Ovary (tissue), 9 donors: ENCODE results near the gene SORL1. TPM values are rescaled to one million over a fixed set of nuclear protein-coding genes. Genes with fewer than 3 reads are reported as not detected.

ENCODE experiments used
- DNase-seq, 5 donors: peaks; one replicate each; pipeline ENCODE4 v3.0.0-alpha.2; 2019 to 2020
- H3K27ac ChIP-seq, 2 donors: fragments of 200-600 bp; one replicate each; pipeline versions ENCODE4 v1.5.1 to v1.8.0; 2019 to 2022
- H3K27me3 ChIP-seq: fragments of 200-600 bp; one replicate; pipeline ENCODE4 v1.8.0; 2022
- H3K36me3 ChIP-seq: fragments of 200-600 bp; sonication (generic); one replicate; pipeline ENCODE4 v1.5.1; 2019
- H3K4me1 ChIP-seq: one replicate; pipeline ENCODE4 v1.8.1; 2013; ENCODE audit warnings: mild to moderate bottlenecking, moderate library complexity; ENCODE audit not compliant: insufficient read depth
- H3K4me3 ChIP-seq: fragments of 200-600 bp; sonication (generic); one replicate; pipeline ENCODE4 v1.5.1; 2017
- H3K9me3 ChIP-seq, 2 donors: fragments of 200-600 bp in 1 of 2; sonication (generic) in 1 of 2; one replicate each; pipeline versions ENCODE4 v1.5.1 to v1.8.1; 2013 to 2019; ENCODE audit warnings: mild to moderate bottlenecking in 1 of 2, moderate library complexity in 1 of 2
- CTCF ChIP-seq, 3 donors: fragments of 450-650 bp in 2 of 3; fragments of 200-600 bp in 1 of 3; IDR thresholded peaks; one replicate each; pipeline versions ENCODE4 v1.5.1 to v1.8.0; 2016 to 2022; ENCODE audit warnings: antibody characterized with exemption in 3 of 3, mild to moderate bottlenecking in 1 of 3
- EP300 ChIP-seq: sonication (generic); formaldehyde crosslinking; IDR thresholded peaks from one replicate; pipeline ENCODE4 v1.6.1; 2017; ENCODE audit warnings: antibody characterized with exemption
- POLR2A ChIP-seq: fragments of 450-650 bp; IDR thresholded peaks from one replicate; pipeline ENCODE4 v1.6.1; 2017; ENCODE audit warnings: antibody characterized with exemption, mild to moderate bottlenecking, moderate library complexity
- WGBS, 3 donors: extraction: QIAGEN DNeasy Blood & Tissue Kit in 1 of 3; methylation state at CpG; one replicate each; pipeline versions ENCODE4 v1.1.5 to v1.1.7; 2013 to 2017; 5-methylcytosine and 5-hydroxymethylcytosine counted together
- intact Hi-C, 4 donors: fragments of 100-400 bp; cut with DNase I; formaldehyde crosslinking; loops; one replicate each; pipeline versions ENCODE4 v1.11.0 to v1.15.1; 2022 to 2023
- polyA plus RNA-seq, 2 donors: library from polyadenylated mRNA; stranded (reverse); fragments of 200-250 nt in 1 of 2; fragments of 350-450 nt in 1 of 2; fragmentation: Illumina TruSeq in 1 of 2; extraction: RNeasy Lipid Tissue Mini Kit (QIAGEN cat#74804) in 1 of 2; gene quantifications; one replicate each; pipeline ENCODE4 v1.2.3, GENCODE V29; 2013 to 2014
- total RNA-seq, 7 donors: library from RNA; depleted of rRNA in 2 of 7; stranded (reverse); fragments of >200 nt in 2 of 7; fragmentation: NEBNext Ultra II Directional in 3 of 7; extraction: Animal tissue kit (Norgen Biotek cat#: 25700) in 3 of 7; gene quantifications; one replicate each; pipeline versions ENCODE4 v1.1.0 to v1.2.4, GENCODE V29; 2016 to 2023
- donor health status: DM: no; HTN: no; CAD: no; lungs with moderate emphysema.
- donor health status: DM: no; HTN: no; CAD: no.
- donor health status: Bipolar disorder and iron deficiency.
- donor health status: DM: yes; HTN: yes; CAD: no.
- donor health status: DM: no; HTN: no; CAD: no.
- donor health status: DM: yes; HTN: yes; CAD: no.

SORL1 gene
- total and polyA plus RNA-seq, 9 donors = 2.9 to 64.5 (median 23.4) TPM

- no peak for DNase-seq
- 45 to 81% (median 73%) methylated on average over 1 of the region's 1 CpG for WGBS, 3 donors
- Histone ChIP-seq H3K4me3 (no peak overlapping the region), H3K27ac (no peak overlapping the region), H3K4me1 (no peaks in the 10 kb centered on the region), H3K36me3 (no peaks in the 10 kb centered on the region), H3K27me3 (no peaks in the 10 kb centered on the region), H3K9me3 (no peaks in the 10 kb centered on the region)
- intact Hi-C loops = loop anchor here in 3 of 4 donors (10.0 kb wide), 3 partner anchors 83 to 213 kb away; partner anchors contain the start of genes SORL1 (in 1 of the 3) and SORL1-AS1 (in 1 of the 3)
- TF ChIP-seq EP300 (no peak), CTCF (IDR thresholded peaks at IDR 0.05) (no peak), POLR2A (no peak)
These were observed 85.9 kb downstream of the SORL1 start for GRCh38 chr11:121538054-121538453.

GRCh38 chr11:121539000-121539399 is 86.9 kb downstream of the SORL1 start:
- intact Hi-C loops = loop anchor here in 3 of 4 donors (10.0 kb wide), 3 partner anchors 84 to 214 kb away; partner anchors contain the start of genes SORL1 (in 1 of the 3) and SORL1-AS1 (in 1 of the 3)
- no peaks in the 10 kb centered on the region for H3K27me3 ChIP-seq
- DNase-seq = no peak
- WGBS, 3 donors = 47 to 59% (median 48%) methylated on average over 5 of the region's 5 CpGs
- no peak overlapping the region for H3K4me3 ChIP-seq
- H3K36me3 ChIP-seq = no peaks in the 10 kb centered on the region
- no peak overlapping the region for H3K27ac ChIP-seq
- H3K4me1 ChIP-seq = no peaks in the 10 kb centered on the region
- TF ChIP-seq CTCF (IDR thresholded peaks at IDR 0.05) (no peak), EP300 (no peak), POLR2A (no peak)
- no peaks in the 10 kb centered on the region for H3K9me3 ChIP-seq

- Histone ChIP-seq H3K9me3 (no peaks in the 10 kb centered on the region), H3K27me3 (no peaks in the 10 kb centered on the region), H3K36me3 (no peaks in the 10 kb centered on the region), H3K4me3 (no peak overlapping the region), H3K27ac (no peak overlapping the region), H3K4me1 (no peaks in the 10 kb centered on the region)
- intact Hi-C loops = no loop called here
- no peak for DNase-seq
- 85 to 93% (median 90%) methylated on average over 3 of the region's 3 CpGs for WGBS, 3 donors
- TF ChIP-seq CTCF (IDR thresholded peaks at IDR 0.05) = no peak
- no peak for TF ChIP-seq POLR2A
- no peak for TF ChIP-seq EP300
These were observed 88.5 kb downstream of the SORL1 start for GRCh38 chr11:121540627-121541026.

GRCh38 chr11:121543836-121544380 is 91.8 kb downstream of the SORL1 start:
- Histone ChIP-seq H3K27ac (no peak overlapping the region), H3K9me3 (no peaks in the 10 kb centered on the region), H3K27me3 (no peaks in the 10 kb centered on the region), H3K4me1 (no peaks in the 10 kb centered on the region), H3K36me3 (no peaks in the 10 kb centered on the region), H3K4me3 (no peak overlapping the region)
- intact Hi-C loops = no loop called here
- WGBS, 3 donors = 90 to 92% (median 90%) methylated on average over 6 of the region's 6 CpGs
- DNase-seq = no peak
- no peak for TF ChIP-seq EP300
- TF ChIP-seq POLR2A = no peak
- no peak for TF ChIP-seq CTCF (IDR thresholded peaks at IDR 0.05)
